ENCODE data around the gene PXMP4.

- TF ChIP-seq, protein P1, sequence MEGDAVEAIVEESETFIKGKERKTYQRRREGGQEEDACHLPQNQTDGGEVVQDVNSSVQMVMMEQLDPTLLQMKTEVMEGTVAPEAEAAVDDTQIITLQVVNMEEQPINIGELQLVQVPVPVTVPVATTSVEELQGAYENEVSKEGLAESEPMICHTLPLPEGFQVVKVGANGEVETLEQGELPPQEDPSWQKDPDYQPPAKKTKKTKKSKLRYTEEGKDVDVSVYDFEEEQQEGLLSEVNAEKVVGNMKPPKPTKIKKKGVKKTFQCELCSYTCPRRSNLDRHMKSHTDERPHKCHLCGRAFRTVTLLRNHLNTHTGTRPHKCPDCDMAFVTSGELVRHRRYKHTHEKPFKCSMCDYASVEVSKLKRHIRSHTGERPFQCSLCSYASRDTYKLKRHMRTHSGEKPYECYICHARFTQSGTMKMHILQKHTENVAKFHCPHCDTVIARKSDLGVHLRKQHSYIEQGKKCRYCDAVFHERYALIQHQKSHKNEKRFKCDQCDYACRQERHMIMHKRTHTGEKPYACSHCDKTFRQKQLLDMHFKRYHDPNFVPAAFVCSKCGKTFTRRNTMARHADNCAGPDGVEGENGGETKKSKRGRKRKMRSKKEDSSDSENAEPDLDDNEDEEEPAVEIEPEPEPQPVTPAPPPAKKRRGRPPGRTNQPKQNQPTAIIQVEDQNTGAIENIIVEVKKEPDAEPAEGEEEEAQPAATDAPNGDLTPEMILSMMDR (optimal IDR thresholded peaks at IDR 0.05 in 1 of 3, IDR thresholded peaks at IDR 0.05 in 1 of 3, conservative IDR thresholded peaks at IDR 0.05 in 1 of 3; ENCODE audit: extremely low read depth in 1 of 3, insufficient read depth in 2 of 3, low read length in 3 of 3): no peak
- no peak for TF ChIP-seq EZH2 (IDR thresholded peaks at IDR 0.05; ENCODE audit: low read length)
These were observed 46.5 kb downstream of the PXMP4 start for GRCh38 chr20:33673410-33674293.
